Hematopoietic multipotent progenitor cell treated with erythropoietin and hydrocortisone succinate and interleukin-3 and kit ligand, for 15 days (in vitro differentiated cells): Measurements from ENCODE around the gene TNFRSF9.
"Not testable (repeated sequence)": the region's sequence is repeated elsewhere in the genome, so short reads cannot be mapped to it uniquely, and the experiment has no call there.

ENCODE experiments used
- DNase-seq: peaks from one replicate; pipeline ENCODE4 v3.0.0-alpha.2; 2015; ENCODE audit warnings: low spot score

The TNFRSF9 gene

GRCh38 chr1:7960867-7961215 lies 20.2 kb upstream of the TNFRSF9 start:
- peak; percentile 4 for DNase-seq

GRCh38 chr1:7960165-7960564 lies 19.5 kb upstream of the TNFRSF9 start:
- DNase-seq, result no peak

- DNase-seq, result no peak
These were observed 15.8 kb upstream of the TNFRSF9 start for GRCh38 chr1:7956218-7957032.

- no peak for DNase-seq
These were observed 14.0 kb upstream of the TNFRSF9 start for GRCh38 chr1:7954683-7955082.

GRCh38 chr1:7953850-7954609 lies 13.4 kb upstream of the TNFRSF9 start:
- DNase-seq, result peak; percentile 84

GRCh38 chr1:7952791-7953190 lies 12.2 kb upstream of the TNFRSF9 start:
- not testable (repeated sequence) for DNase-seq

GRCh38 chr1:7948960-7949359 lies 8.3 kb upstream of the TNFRSF9 start:
- DNase-seq, result no peak

GRCh38 chr1:7943251-7943650 lies 2.6 kb upstream of the TNFRSF9 start:
- no peak for DNase-seq

GRCh38 chr1:7942214-7942921 lies 1.7 kb upstream of the TNFRSF9 start:
- DNase-seq, result no peak

GRCh38 chr1:7941437-7941793 lies 776 bp upstream of the TNFRSF9 start:
- no peak for DNase-seq

GRCh38 chr1:7940034-7940433 lies 605 bp downstream of the TNFRSF9 start:
- no peak for DNase-seq

GRCh38 chr1:7938070-7938469 lies 2.6 kb downstream of the TNFRSF9 start:
- no peak for DNase-seq

- no peak for DNase-seq
These were observed 8.0 kb downstream of the TNFRSF9 start for GRCh38 chr1:7932524-7933138.

- no peak for DNase-seq
These were observed 9.2 kb downstream of the TNFRSF9 start for GRCh38 chr1:7931446-7931812.

GRCh38 chr1:7930645-7931445 lies 9.8 kb downstream of the TNFRSF9 start:
- DNase-seq, result no peak

GRCh38 chr1:7929637-7930036 lies 11.0 kb downstream of the TNFRSF9 start:
- DNase-seq, result no peak

- no peak for DNase-seq
These were observed 12.4 kb downstream of the TNFRSF9 start for GRCh38 chr1:7928247-7928646.

GRCh38 chr1:7927061-7927460 lies 13.6 kb downstream of the TNFRSF9 start:
- not testable (repeated sequence) for DNase-seq

GRCh38 chr1:7922301-7922700 lies 18.3 kb downstream of the TNFRSF9 start:
- no peak for DNase-seq

GRCh38 chr1:7921796-7922195 lies 18.8 kb downstream of the TNFRSF9 start:
- DNase-seq, result no peak

GRCh38 chr1:7919880-7920279 lies 20.8 kb downstream of the TNFRSF9 start:
- no peak for DNase-seq

- not testable (repeated sequence) for DNase-seq
These were observed 22.7 kb downstream of the TNFRSF9 start for GRCh38 chr1:7917971-7918370.
